Astrocyte (in vitro differentiated cells and primary cell): ENCODE results near the gene QPCT. TPM values are rescaled to one million over a fixed set of nuclear protein-coding genes. Genes with fewer than 3 reads are reported as not detected.

Experiments
- DNase-seq: peaks from one replicate; pipeline ENCODE4 v3.0.0-alpha.2; 2010; ENCODE audit warnings: low read depth
- FAIRE-seq: peaks from 2 replicates; lab custom pipeline; 2011; peaks lifted over from hg19 to GRCh38; lab: Jason Lieb, UNC
- H2AFZ ChIP-seq: 2 replicates; pipeline ENCODE4 v1.6.0; 2012; ENCODE audit warnings: low read depth, low read length, inconsistent platforms
- H3K27ac ChIP-seq: 2 replicates; pipeline ENCODE4 v1.5.1; 2011; ENCODE audit warnings: low read depth, low read length, inconsistent platforms
- H3K27me3 ChIP-seq: 2 replicates; pipeline ENCODE4 v1.6.0; 2011; ENCODE audit warnings: low read length, inconsistent platforms; ENCODE audit not compliant: insufficient read depth
- H3K36me3 ChIP-seq: 2 replicates; pipeline ENCODE4 v1.5.1; 2011; ENCODE audit warnings: low read length, inconsistent platforms; ENCODE audit not compliant: insufficient read depth
- H3K4me1 ChIP-seq: 2 replicates; pipeline ENCODE4 v1.5.1; 2011; ENCODE audit warnings: low read length, inconsistent platforms; ENCODE audit not compliant: insufficient read depth
- H3K4me2 ChIP-seq: 2 replicates; pipeline ENCODE4 v1.6.0; 2012; ENCODE audit warnings: low read length, inconsistent platforms
- H3K4me3 ChIP-seq: 2 replicates; pipeline ENCODE4 v1.5.1; 2011; ENCODE audit warnings: low read depth, mild to moderate bottlenecking, low read length, inconsistent platforms; ENCODE audit not compliant: insufficient read depth
- H3K79me2 ChIP-seq: 2 replicates; pipeline ENCODE4 v1.6.0; 2012; ENCODE audit warnings: mild to moderate bottlenecking, low read length, inconsistent platforms; ENCODE audit not compliant: insufficient read depth
- H3K9ac ChIP-seq: 2 replicates; pipeline ENCODE4 v1.6.0; 2012; ENCODE audit warnings: mild to moderate bottlenecking, low read length, inconsistent platforms
- H3K9me3 ChIP-seq: 2 replicates; pipeline ENCODE4 v1.5.1; 2012; ENCODE audit warnings: low read depth, mild to moderate bottlenecking, low read length, inconsistent platforms; ENCODE audit not compliant: insufficient read depth
- H4K20me1 ChIP-seq: 2 replicates; pipeline ENCODE4 v1.6.0; 2012; ENCODE audit warnings: low read length, inconsistent platforms; ENCODE audit not compliant: insufficient read depth
- H3K27ac Mint-ChIP-seq: one replicate; pipeline ENCODE4 v1.8.0; 2021; ENCODE audit warnings: mild to moderate bottlenecking, mixed read lengths; ENCODE audit not compliant: unreplicated experiment
- H3K27me3 Mint-ChIP-seq: one replicate; pipeline ENCODE4 v1.8.0; 2021; ENCODE audit warnings: low read depth, mixed read lengths; ENCODE audit not compliant: unreplicated experiment
- H3K36me3 Mint-ChIP-seq: one replicate; pipeline ENCODE4 v1.8.0; 2021; ENCODE audit warnings: low read depth, mixed read lengths; ENCODE audit not compliant: unreplicated experiment
- H3K4me1 Mint-ChIP-seq: one replicate; pipeline ENCODE4 v1.8.0; 2021; ENCODE audit warnings: low read depth, mixed read lengths; ENCODE audit not compliant: unreplicated experiment
- H3K4me3 Mint-ChIP-seq: one replicate; pipeline ENCODE4 v1.8.0; 2021; ENCODE audit warnings: mild to moderate bottlenecking, moderate library complexity, mixed read lengths; ENCODE audit not compliant: unreplicated experiment
- H3K9me3 Mint-ChIP-seq: one replicate; pipeline ENCODE4 v1.8.0; 2021; ENCODE audit warnings: mild to moderate bottlenecking, mixed read lengths; ENCODE audit not compliant: unreplicated experiment
- EZH2 ChIP-seq: IDR thresholded peaks from 2 replicates; pipeline ENCODE4 v1.6.1; 2012; ENCODE audit warnings: mild to moderate bottlenecking, low read length, inconsistent platforms; ENCODE audit not compliant: insufficient read depth
- total RNA-seq: library from RNA; stranded (reverse); gene quantifications from 2 replicates; pipeline ENCODE4 v1.2.1, GENCODE V29; 2021
- TF ChIP-seq, protein P1 (sequence below): IDR thresholded peaks from 2 replicates; pipeline ENCODE4 v1.5.1; 2011; ENCODE audit warnings: low read depth, mild to moderate bottlenecking, inconsistent platforms, low read length, moderate library complexity; ENCODE audit not compliant: insufficient read depth

Gene QPCT
- total RNA-seq, 1 donor from 2014 or later: 23.1 TPM

- no peak overlapping the region for H3K4me3 ChIP-seq
- Mint-ChIP-seq H3K36me3 (no peaks in the 10 kb centered on the region), H3K27me3 (no peaks in the 10 kb centered on the region), H3K27ac (no peak overlapping the region), H3K4me1 (peaks cover 2% of the 10 kb centered on the region), H3K9me3 (no peaks in the 10 kb centered on the region), H3K4me3 (no peak overlapping the region)
- no peaks in the 10 kb centered on the region for H3K79me2 ChIP-seq
- TF ChIP-seq, protein P1, sequence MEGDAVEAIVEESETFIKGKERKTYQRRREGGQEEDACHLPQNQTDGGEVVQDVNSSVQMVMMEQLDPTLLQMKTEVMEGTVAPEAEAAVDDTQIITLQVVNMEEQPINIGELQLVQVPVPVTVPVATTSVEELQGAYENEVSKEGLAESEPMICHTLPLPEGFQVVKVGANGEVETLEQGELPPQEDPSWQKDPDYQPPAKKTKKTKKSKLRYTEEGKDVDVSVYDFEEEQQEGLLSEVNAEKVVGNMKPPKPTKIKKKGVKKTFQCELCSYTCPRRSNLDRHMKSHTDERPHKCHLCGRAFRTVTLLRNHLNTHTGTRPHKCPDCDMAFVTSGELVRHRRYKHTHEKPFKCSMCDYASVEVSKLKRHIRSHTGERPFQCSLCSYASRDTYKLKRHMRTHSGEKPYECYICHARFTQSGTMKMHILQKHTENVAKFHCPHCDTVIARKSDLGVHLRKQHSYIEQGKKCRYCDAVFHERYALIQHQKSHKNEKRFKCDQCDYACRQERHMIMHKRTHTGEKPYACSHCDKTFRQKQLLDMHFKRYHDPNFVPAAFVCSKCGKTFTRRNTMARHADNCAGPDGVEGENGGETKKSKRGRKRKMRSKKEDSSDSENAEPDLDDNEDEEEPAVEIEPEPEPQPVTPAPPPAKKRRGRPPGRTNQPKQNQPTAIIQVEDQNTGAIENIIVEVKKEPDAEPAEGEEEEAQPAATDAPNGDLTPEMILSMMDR: no peak
- TF ChIP-seq EZH2: no peak
- H3K27ac ChIP-seq: no peak overlapping the region
- no peak overlapping the region for H3K4me2 ChIP-seq
- FAIRE-seq (no peak), DNase-seq (no peak)
- H3K36me3 ChIP-seq: no peaks in the 10 kb centered on the region
- H3K9ac ChIP-seq: no peak overlapping the region
- no peaks in the 10 kb centered on the region for H4K20me1 ChIP-seq
- H3K9me3 ChIP-seq: no peaks in the 10 kb centered on the region
- H3K4me1 ChIP-seq: no peaks in the 10 kb centered on the region
- peak overlapping the region; percentile 1 for H2AFZ ChIP-seq
- no peaks in the 10 kb centered on the region for H3K27me3 ChIP-seq
Observed at GRCh38 chr2:37396890-37397565, 52.6 kb downstream of the QPCT start.

- Histone ChIP-seq H3K79me2 (no peaks in the 10 kb centered on the region), H2AFZ (no peak overlapping the region), H3K4me3 (no peak overlapping the region), H3K4me2 (no peak overlapping the region), H3K9ac (no peak overlapping the region), H3K27me3 (no peaks in the 10 kb centered on the region), H3K4me1 (no peaks in the 10 kb centered on the region), H3K9me3 (no peaks in the 10 kb centered on the region), H3K36me3 (no peaks in the 10 kb centered on the region), H3K27ac (no peak overlapping the region), H4K20me1 (no peaks in the 10 kb centered on the region)
- Mint-ChIP-seq H3K4me1 (peaks cover 2% of the 10 kb centered on the region), H3K4me3 (no peak overlapping the region), H3K36me3 (no peaks in the 10 kb centered on the region), H3K9me3 (no peaks in the 10 kb centered on the region), H3K27ac (no peak overlapping the region), H3K27me3 (no peaks in the 10 kb centered on the region)
- DNase-seq (no peak), FAIRE-seq (peak; percentile 34)
- TF ChIP-seq, protein P1: no peak
- TF ChIP-seq EZH2: no peak
Observed at GRCh38 chr2:37398990-37399389, 54.6 kb downstream of the QPCT start.

GRCh38 chr2:37400041-37400440, 55.6 kb downstream of the QPCT start:
- FAIRE-seq (no peak), DNase-seq (no peak)
- Mint-ChIP-seq H3K9me3 (no peaks in the 10 kb centered on the region), H3K4me1 (peaks cover 2% of the 10 kb centered on the region), H3K36me3 (no peaks in the 10 kb centered on the region), H3K4me3 (no peak overlapping the region), H3K27me3 (no peaks in the 10 kb centered on the region), H3K27ac (no peak overlapping the region)
- no peaks in the 10 kb centered on the region for H4K20me1 ChIP-seq
- no peak overlapping the region for H3K4me2 ChIP-seq
- H3K27ac ChIP-seq: no peak overlapping the region
- no peak overlapping the region for H3K4me3 ChIP-seq
- H2AFZ ChIP-seq: no peak overlapping the region
- H3K9ac ChIP-seq: no peak overlapping the region
- no peaks in the 10 kb centered on the region for H3K27me3 ChIP-seq
- no peaks in the 10 kb centered on the region for H3K4me1 ChIP-seq
- TF ChIP-seq, protein P1: no peak
- TF ChIP-seq EZH2: no peak
- H3K36me3 ChIP-seq: no peaks in the 10 kb centered on the region
- no peaks in the 10 kb centered on the region for H3K9me3 ChIP-seq
- no peaks in the 10 kb centered on the region for H3K79me2 ChIP-seq
